GM19324 (cell line): ENCODE results near the gene IFT74.
"Not testable (repeated sequence)": the region's sequence is repeated elsewhere in the genome, so short reads cannot be mapped to it uniquely, and the experiment has no call there.

ENCODE experiments used
- ATAC-seq: cut with Tn5 transposase; IDR thresholded peaks from one replicate; pipeline ENCODE4 v1.9.1; 2021; ENCODE audit warnings: mild to moderate bottlenecking, moderate library complexity; ENCODE audit not compliant: unreplicated experiment, low FRiP score

IFT74 gene

DNA sequence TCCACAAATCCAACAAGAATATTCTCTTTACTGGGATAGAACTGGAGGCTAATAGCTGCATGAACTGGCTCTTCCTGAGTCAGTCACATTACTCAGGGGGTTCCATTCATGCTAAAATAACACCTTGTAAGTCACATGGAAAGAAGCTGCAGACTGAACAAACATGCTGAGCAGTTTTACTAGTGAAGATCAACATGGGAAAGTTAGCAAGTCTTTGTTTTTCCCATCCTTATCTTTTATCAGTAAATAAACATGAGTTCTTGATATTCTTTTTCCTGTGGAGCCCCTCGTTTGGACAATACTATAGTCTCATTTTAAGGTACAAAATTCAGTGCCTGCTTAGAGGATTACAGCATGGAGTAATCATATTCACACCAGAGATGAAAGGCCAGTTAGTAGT is 109.1 kb downstream of the IFT74 start:
- no peak for ATAC-seq

DNA sequence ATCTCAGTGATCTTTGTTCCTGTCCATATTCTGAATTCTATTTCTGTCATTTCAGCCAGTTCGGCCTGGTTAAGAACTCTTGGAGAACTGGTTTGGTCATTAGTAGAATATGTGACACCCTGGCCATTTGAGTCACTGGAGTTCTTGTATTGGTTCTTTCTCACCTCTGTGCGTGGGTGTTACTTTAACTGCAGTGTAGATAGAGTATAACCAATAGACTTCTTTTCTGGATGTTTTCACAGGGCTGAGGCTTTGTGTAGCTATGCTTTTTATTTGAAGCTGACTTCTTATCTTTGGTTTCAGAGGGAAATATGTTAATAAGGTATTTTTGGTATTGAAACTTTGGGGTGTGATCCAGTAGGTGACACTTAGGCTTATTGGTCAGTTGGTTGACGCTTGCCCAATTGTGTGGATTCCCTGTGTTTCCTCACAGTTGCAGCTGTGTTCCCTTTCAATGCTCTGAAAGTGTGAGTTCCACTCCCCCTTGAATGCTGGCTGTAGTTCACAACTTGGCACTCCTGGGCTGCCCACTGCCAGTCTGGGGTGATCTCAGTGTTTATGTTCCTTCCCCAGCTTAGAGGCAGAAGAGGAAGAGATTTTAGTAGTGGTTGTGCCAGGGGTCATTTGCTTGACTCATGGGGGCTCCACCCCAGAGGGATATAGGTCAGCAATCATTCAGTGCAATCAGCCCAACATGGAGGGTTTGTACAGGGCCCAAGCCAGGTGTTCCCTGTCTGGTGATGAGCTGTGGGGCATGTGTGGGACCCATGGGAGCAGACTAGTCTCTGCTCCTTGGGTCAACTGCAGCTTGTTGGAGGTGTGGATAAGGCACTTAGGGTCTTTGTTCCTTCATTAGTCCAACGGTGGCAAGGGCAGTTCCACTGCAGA is 117.9 kb downstream of the IFT74 start:
- no peak for ATAC-seq

DNA sequence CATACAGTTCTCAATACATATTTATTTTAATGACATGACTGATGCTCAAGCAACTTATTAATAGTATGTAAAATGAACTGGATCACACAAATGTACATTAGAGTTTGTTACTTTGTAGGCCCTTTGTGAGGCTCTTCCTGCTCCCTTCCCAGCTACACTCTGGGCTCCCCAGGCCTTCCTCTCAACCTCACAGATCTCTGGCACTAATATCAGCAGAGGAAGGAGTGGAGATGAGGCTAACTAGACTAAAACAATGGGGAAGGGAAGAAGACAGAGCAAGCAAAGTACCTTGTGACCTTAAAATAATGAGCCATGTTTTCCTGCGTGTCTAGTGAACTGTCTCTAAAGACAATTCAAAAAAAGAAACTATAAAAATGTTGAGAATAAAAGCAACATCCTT is 122.5 kb downstream of the IFT74 start:
- no peak for ATAC-seq

DNA sequence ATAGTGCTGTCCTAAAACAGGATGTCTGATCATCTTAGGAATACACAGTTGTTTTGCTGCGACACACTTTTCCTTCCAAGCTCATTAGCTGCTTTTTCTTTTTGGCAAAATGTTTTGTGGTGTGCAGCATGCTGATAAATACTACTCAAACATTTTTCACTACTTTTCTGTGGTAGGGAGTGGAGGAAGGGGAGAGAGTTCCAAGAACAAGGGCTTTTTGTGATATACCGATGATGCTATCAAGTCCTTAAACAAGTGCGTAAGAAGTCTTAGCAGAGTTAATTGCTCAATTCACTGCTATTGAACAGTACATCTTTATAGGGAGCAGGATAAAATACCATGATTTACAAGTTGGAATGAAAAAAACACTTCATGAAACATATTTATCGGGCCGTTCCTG is 129.2 kb downstream of the IFT74 start:
- ATAC-seq: no peak

DNA sequence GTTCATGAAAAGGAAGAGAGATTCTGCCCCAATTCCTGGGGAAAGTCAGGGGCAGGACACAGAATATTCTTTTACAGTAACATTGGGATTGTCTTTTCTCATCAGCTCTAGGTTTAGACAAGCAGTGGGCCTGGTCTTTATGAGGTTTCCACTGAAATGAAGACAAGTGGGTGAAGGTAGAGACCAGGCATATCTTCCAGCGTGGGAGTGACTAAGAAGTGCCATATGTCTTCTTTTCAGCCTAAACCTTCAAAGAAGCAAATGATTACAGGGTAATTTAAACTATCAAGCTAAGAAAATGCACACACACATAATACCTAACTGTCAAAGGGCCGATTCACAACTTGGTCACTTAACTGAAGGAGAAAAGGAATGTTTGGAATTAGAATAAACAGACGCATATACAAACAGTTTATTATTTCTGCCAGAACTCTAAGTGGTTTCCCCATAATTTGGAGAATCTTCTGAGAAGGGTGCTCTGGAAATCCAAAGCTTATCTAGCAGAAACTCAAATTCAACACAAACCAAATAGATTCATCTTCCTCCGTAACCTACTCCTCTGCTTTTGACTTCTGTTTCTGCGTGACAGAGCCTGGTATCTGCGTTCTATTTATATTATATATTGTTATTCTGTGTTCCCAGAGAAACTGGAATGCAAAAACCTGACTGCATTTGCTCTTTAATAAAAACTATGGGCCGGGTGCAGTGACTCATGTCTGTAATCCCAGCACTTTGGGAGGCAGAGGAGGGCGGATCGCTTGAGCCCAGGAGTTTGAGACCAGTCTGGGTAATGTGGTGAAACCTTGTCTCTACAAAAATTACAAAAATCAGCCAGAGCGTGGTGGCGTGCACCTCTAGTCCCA is 130.8 kb downstream of the IFT74 start:
- no peak for ATAC-seq

DNA sequence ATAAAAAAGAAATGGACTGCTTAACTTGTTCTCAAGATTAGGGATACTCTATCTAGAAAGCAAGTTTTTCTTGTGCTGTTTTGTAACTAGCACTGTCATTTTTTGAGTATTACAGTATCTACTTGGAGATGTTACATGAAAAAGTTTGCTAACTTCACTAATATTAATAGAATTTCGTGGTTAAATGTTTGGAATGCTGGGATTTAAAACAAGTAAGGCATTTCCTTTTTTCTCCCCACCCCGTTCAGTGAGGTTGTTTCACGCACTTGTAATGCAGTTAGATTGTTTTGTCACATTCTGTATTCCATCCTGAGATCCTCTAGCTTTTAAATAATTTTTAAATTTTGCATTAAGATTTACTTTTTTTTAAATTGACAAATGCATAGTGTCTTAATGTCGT is 132.8 kb downstream of the IFT74 start:
- ATAC-seq: no peak

DNA sequence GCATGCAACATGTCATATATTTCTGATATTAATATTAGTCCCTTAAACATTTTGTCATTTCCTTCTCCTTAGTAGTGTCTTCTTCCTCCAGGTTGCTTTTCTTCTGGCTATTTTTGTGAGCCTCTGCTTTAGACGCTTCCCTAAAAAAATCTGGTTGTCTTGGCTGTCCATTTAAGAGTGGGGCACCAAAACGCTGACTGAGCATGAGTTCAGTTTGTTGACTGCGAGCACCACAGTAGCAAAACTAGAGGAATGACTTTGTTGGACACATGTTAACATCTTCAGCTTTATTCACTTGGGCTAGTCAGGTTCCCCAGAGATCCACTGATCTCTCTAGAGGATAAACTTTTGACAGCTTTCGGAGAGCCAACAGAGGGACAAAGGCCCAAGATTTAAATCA is 133.5 kb downstream of the IFT74 start:
- no peak for ATAC-seq

DNA sequence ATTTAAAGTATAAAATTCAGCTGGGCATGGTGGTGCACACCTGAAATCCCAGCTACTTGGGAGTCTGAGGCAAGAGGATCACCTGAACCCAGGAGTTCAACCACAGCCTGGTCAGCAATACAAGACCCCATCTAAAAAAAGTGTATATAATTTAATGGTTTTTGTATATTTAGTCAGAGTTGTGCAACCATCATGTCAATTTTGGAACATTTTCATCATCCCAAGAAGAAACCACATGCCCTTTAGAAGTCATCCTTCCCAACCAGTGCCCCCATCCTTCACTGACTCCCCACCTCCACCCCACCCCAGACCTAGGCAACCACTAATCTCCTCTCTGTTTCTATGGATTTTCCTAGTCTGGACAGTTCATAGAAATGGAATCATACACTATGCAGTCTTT is 134.0 kb downstream of the IFT74 start:
- ATAC-seq: no peak

DNA sequence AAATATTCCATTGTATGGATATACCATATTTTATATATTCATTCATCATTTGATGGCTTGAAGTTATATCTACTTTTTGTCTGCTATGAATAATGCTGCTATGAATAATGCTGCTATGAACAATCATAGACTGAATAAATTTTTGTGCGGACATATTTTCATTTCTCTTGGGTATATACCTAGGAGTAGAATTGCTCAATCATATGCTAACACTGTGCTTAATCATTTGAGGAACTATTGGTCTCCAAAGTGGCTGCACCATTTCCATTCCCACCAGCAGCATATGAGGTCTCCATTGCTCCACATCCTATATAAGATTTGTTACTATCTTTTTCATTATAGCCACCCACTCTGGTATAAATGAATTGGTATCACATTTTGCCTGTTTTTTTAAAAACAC is 134.5 kb downstream of the IFT74 start:
- ATAC-seq: no peak

DNA sequence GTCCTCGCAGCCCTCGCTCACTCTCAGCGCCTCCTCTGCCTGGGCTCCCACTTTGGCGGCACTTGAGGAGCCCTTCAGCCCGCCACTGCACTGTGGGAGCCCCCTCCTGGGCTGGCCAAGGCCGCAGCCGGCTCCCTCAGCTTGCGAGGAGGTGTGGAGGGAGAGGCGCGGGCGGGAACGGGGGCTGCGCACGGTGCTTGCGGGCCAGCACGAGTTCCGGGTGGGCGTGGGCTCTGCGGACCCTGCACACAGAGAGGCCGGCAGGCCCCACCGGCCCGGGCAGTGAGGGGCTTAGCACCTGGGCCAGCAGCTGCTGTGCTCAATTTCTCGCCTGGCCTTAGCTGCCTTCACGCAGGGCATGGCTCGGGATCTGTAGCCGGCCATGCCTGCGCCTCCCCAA is 136.3 kb downstream of the IFT74 start:
- not testable (repeated sequence) for ATAC-seq

DNA sequence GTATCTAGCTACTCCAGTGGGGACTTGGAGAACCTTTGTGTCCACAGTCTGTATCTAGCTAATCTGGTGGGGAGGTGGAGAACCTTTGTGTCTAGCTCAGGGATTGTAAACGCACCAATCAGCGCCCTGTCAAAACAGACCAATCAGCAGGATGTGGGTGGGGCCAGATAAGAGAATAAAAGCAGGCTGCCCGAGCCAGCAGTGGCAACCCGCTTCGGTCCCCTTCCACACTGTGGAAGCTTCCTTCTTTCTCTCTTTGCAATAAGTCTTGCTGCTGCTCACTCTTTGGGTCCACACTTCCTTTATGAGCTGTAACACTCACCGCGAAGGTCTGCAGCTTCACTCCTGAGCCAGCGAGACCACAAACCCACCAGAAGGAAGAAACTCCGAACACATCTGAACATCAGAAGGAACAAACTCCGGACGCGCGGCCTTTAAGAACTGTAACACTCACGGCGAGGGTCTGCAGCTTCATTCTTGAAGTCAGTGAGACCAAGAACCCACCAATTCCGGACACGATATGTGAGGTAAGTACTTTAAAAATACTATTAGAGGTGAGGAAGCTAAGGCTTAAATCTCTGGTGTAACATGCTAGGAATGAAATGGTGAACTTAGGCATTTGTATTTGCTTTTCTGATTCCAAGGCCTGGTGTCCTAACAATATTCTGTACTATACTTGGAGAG is 137.3 kb downstream of the IFT74 start:
- not testable (repeated sequence) for ATAC-seq

DNA sequence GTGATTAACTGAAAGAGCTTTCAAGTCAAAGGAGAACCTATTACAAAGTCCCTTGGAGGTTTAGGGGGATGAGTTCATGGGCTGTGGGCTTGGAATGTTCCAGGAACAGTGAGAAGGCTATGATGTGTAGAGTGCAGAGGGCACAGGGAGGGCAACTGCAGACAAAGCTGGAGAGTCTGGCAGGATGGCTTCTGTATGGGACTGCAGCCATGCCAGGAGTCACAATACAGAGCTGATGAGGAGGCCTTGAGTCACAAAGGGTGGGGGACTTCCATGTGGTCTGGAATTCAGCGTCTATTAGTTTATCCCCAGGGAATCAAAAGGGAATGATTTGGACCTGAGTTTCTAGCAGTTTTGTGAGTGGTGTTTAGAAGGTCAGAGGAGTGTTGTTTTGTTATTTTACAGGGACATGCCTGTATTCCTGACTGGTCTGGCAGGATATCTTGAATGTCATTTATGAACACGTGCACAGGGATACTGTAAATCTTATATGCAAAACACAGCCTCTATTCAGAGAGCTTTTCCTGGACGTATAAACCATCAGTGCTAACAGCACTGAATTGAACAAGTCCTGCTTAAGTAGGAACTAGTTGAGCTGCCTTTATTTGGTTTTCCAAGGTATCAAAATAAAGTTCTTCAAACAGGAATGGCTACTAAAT is 138.6 kb downstream of the IFT74 start:
- ATAC-seq: no peak

DNA sequence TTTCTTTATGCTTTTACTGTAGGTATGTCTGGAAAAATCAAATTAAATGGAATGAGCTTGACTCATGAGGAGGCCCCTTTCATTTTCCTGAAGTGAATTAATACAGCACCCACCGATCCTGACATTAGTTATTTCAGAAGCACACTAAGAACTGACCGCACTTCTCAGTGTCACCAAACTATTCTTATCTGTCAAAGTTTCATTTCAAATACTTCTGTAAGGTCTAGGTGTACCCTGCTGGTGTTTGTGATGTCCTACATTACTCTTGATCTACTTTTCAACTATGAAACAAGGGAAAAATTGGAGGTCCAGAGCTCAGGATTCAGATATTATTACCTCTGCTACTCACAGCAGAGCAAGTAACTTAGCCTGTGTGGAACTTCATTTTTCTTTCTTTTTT is 151.0 kb downstream of the IFT74 start:
- no peak for ATAC-seq

DNA sequence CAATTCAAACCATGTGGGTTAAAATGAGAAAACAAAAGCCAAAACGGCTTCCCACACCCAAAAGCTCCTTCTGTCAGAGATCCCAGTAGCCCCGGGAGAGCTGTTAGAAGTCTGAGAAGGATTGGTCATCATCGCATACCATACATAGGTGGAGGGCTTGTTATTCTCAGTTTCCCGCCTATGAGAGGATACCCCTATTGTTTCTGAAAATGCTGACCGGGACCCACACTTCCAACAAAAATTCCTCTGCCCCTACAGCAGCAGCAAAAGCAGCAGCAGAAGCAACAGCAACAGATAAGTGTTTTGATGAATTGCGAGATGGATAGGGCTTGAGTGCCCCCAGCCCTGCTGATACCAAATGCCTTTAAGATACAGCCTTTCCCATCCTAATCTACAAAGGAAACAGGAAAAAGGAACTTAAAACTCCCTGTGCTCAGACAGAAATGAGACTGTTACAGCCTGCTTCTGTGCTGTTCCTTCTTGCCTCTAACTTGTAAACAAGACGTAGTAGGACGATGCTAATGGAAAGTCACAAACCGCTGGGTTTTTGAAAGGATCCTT is 152.8 kb downstream of the IFT74 start, which contains the start of gene TEK:
Gene TEK (plus strand): TSS at position 245 of the 561 bp plus-strand sequence. CDS start 366 bp downstream, outside the sequence.
- ATAC-seq: no peak

DNA sequence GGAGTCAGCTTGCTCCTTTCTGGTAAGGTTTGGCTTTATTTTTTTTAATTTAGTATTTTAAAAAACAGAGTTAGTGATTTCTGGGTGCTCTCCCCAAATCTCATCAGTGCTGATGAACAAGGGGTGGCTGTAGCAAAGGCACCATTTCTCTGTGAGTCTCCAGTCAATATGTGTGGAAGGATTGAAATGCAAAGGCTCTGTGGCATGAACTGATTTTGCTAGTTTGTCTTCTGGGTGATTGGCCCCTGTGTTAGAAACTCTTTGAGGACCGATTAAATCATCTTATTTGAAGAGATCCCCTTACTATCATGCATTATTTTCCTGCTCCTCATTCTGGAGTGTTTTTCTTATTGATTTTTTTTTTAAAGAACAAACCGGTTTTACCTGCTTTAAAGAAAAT is 153.4 kb downstream of the IFT74 start:
- no peak for ATAC-seq

DNA sequence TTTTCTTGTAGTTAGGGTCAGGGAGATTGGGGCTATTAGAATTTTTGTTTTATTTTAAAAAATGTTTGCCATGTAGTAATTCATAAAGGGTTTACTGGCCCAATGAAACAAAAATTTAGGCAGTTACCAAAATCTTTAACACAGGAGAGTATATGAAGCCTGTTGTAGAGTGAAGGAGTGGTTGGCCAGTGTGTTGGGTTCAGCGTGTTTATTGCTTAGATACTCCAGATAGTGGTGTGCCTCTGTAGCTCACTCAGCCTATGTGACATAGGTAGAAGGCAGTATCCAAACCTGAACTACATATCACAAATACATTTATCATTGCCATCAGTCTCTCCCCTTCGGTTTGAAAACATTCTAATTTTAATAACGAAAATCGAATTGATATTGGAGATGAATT is 154.0 kb downstream of the IFT74 start:
- ATAC-seq: no peak

DNA sequence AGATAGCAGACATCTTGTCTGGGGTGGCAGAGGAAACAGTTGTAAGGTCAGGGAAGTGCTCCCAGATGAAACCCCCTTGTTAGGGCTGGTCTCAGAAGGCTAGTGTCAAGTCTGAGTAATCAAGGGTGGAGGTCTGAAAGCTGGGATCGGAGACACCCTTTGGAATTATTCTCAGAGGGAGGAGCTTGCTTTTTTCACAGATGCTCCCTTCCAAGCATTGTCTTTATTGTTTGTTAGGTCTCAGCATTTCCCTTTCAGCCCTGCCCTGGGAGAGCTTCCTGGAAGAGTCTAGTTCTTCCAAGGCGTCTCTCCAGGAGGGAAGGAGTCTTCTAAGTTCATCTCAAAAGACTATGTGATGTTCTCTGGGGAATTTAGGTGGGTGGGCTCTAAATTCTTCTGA is 156.0 kb downstream of the IFT74 start:
- ATAC-seq: no peak
